HepG2 (cell line): ENCODE measurements around the gene TARDBP.
"Not testable (repeated sequence)": the region's sequence is repeated elsewhere in the genome, so short reads cannot be mapped to it uniquely, and the experiment has no call there.

Experiments
- CTCF ChIP-seq: sonication (generic); formaldehyde crosslinking; IDR thresholded peaks from 2 replicates; pipeline ENCODE4 v1.5.0; 2020; ENCODE audit warnings: mild to moderate bottlenecking, missing genetic modification reagents, moderate library complexity
- ELF3 ChIP-seq: IDR thresholded peaks from 2 replicates; pipeline ENCODE4 v1.6.1; 2016; ENCODE audit warnings: missing genetic modification reagents, missing compliant biosample characterization
- HDAC6 ChIP-seq: fragments of 200-600 bp; sonication (generic); IDR thresholded peaks from 2 replicates; pipeline ENCODE4 v1.7.0; 2017; ENCODE audit warnings: mild to moderate bottlenecking, antibody characterized with exemption, low read length, low read depth
- KLF9 ChIP-seq: IDR thresholded peaks from 2 replicates; pipeline ENCODE4 v1.6.1; 2016; ENCODE audit warnings: low read depth
- NFRKB ChIP-seq: fragments of 450-650 bp; IDR thresholded peaks from 2 replicates; pipeline ENCODE4 v1.6.1; 2017
- PHF21A ChIP-seq: sonication (generic); formaldehyde crosslinking; IDR thresholded peaks from 2 replicates; pipeline ENCODE4 v1.5.0; 2020; ENCODE audit warnings: mild to moderate bottlenecking, missing genetic modification reagents
- SP1 ChIP-seq, 2 experiments: fragments of 450-650 bp in 1 of 2; sonication (generic) in 1 of 2; formaldehyde crosslinking in 1 of 2; IDR thresholded peaks; 2 replicates each; pipeline versions ENCODE4 v1.4.0 to v1.6.1; 2016 to 2020; ENCODE audit warnings: missing genetic modification reagents in 1 of 2

DNA sequence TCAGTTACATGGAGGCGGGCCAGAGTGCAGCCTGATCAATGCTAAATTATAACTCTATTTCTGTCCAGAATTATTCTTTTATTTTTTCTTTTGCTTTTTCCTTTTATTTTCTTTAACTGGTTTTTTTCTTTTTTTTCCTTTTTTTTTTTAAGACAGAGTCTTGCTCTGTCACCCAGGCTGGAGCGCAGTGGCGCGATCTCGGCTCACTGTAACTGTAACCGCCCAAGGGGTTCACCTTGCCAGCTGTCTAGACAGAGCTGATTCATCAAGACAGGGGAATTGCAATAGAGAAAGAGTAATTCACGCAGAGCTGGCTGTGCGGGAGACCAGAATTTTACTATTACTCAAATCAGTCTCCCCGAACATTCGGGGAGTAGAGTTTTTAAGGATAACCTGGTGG, 38.7 kb downstream of the TARDBP start:
- not testable (repeated sequence) for TF ChIP-seq KLF9 (CRISPR knock-in tag); ELF3; CTCF (CRISPR knock-in tag); SP1 (IDR thresholded peaks at IDR 0.05); SP1 (CRISPR knock-in tag; IDR thresholded peaks at IDR 0.05); PHF21A (CRISPR knock-in tag); NFRKB; HDAC6
